ENCODE measurements around the gene RALGAPB.
A peak's percentile ranks its signal among the peaks of the same experiment; 100 is the strongest.
"Not testable (repeated sequence)": the region's sequence is repeated elsewhere in the genome, so short reads cannot be mapped to it uniquely, and the experiment has no call there.

RALGAPB gene

DNA sequence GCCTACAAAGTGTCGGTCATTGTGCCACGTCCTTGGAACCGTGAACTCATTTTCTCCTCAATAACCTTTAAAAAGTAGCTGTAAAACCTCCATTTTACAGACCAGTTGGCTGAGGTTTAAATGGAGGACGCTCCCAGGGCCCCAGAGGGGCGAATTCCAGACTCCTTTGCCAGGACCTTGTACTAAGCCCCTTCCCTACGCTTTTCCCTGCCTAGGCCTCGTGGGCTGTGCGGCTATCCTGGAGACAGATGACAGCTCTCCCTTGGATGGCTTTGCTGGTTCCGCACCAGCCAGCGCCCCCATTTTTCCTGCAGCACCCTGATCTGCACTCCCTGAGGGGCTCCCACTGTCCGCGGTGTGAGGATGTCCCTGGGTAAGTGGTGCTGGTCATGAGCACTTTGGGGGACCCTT, 25.4 kb upstream of the RALGAPB start:
- DNase-seq (ENCODE audit: low read depth in 2 of 2) = no peak

DNA sequence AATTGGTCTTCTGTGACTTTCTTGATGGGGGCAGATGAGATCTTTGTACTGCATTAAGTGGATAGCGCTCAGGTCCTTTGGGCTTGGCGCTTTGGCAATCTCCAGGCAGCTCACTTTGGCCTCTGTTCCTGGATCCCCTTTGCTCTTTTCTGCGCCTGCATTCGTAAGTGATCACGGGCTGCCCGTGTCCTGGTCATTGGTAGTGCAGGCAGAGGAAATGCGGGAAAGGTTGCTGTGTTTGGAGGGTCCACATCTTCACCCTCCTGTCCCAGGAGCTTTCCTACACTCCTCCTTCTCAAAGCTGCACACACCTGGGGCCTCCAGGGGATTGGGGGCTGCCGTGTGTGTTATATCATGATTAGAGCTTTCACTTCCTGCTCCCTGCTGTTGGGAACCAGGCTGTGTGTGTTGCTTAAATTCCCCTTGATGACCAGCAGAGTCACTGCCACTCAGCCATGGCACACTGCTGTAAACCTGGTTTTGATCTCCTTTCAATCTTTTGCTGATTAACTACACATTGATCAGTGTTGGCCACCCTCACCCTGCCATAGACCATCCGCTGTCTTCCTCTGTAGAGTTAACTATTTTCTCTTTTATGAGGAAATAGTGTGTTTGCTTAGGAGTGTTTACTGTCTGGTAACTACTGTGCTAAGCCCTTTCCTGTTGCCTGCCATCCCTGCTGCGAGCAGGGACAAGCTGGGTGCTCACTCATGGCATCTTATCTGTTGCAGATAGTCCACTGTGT, 24.5 kb upstream of the RALGAPB start:
- no peak for DNase-seq (ENCODE audit: low read depth in 2 of 2)

DNA sequence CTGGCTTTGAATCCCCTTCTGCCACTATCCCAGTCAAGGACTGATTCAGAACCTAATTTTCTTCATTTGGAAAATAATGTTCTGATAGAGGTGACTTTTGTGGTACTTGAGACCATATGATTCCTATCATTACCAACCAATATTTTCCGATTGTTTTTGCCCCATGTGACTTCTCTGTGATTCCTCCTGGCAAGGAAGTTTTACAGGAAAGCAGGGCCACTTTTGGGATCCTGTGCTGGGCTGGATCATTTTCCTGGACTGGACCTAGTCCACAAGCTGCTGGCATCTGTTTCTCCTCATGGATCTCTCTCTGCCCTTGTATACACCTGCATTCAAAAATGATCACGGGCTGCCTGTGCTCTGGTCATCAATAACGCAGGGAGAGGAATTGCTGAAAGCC, 23.6 kb upstream of the RALGAPB start:
- DNase-seq (ENCODE audit: low read depth in 2 of 2) = no peak

DNA sequence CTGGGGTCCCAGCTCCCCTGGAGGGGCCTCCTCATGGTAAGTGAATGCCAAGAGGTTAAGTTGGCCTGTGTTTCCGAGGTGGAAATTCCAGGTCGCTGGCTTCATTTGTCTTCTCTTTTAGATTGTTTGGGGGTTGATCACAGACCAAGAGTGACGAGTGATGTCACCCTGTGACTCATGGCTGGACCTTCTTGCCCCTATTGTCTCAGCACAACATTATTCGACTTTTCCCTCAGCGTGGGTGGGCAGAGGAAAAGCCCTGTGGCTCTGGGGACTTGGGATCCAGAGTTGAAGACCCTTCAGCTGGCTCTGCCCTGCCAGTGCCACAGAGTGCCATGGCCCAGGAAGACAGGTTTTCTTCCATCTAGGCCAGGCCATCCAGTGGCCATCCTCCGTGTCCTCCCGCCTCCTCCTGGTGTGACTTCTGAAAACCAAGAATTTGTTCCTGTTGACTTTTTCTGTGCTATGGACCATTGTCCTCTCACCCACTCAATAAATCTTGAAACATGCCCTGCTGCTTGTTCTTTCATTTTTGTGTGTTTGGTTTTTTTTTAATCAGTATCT, 22.1 kb upstream of the RALGAPB start:
- no peak for DNase-seq (ENCODE audit: low read depth in 2 of 2)

DNA sequence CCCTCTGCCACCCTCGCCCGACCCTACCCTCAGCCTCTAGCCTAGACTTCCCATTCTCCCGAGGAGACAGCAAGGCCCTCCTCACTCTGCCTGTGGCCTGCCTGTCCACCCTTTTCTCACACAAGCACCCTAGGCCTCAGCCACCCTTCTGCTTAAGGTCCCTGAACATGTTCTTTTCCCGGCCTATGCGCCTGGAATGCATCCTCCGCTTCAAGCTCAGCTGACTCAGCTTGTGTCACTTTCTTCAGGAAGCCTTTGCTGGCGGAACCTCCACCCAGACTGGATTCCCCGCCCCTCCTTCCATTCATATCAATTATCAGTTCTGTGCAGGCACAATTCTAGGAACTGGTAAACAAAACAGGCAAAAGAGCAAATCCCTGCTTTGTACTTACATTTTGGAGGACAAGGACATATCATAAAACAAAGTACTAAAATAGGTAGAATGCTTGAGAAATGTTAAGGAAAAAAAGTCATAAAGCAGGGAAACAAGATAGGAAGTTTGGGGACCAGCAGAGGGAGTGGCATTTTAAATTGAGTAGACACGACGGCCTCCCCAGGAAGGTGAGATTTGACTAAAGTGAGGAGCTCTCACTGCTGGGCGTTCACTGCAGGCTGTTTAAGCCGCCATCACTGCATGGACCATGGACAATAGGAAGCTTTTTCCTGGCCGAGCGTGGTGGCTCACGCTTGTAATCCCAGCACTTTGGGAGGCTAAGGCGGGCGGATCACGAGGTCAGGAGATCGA, 19.6 kb upstream of the RALGAPB start:
- no peak for DNase-seq (ENCODE audit: low read depth in 2 of 2)

DNA sequence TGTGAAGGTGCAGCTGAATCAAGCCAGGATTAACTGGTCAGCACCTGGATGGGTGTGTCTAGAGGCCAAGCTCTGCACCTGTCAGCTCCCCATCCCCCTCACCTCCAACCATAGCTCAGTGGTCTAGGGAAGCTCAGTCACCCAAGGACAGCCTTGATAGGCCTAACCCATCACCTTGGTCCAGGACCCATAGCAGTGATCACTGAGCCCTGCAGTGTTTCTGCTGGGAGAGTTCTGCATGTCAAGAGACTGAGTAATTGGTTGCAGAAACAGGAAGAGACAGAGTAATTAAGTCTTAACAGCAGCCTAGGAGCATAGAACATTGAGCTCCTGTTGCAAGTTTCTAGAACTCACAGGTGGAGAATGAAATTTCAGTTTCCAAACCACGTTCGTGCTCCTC, 18.7 kb upstream of the RALGAPB start:
- DNase-seq (ENCODE audit: low read depth in 2 of 2) = no peak

DNA sequence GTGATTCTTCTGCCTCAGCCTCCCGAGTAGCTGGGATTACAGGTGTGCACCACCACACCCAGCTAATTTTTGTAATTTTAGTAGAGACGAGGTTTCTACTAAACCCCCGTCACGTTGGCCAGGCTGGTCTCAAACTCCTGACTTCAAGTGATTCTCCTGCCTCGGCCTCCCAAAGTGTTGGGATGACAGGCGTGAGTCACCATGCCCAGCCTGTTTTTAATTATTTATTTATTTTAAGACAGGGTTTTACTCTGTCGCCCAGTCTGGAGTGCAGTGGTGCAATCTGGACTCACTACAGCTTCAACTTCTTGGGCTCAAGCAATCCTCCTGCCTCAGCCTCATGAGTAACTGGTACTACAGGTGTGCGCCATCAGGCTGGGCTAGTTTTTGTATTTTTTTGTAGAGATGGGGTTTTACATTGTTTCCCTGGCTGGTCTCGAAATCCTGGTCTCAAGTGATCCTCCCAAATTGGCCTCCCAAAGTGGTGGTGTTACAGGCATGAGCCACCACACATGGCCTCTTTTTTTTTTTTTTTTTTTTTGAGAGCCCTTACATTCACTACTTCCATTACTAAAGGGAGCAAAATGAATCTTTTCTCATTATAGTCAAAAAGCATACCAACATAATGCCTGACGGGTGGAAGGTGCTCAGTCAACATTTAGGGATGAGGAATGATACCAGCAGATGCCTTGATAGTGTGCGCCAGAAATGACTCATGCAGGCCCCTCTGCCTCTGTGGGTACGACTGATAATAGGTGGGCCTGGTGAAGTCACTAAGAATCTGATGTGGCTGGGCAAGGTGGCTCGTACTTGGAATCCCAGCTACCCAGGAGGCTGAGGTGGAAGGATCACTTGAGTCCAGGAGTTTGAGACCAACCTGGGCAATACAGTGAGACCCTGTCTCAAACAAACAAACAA, 17.8 kb upstream of the RALGAPB start:
- DNase-seq (ENCODE audit: low read depth in 2 of 2) = no peak

DNA sequence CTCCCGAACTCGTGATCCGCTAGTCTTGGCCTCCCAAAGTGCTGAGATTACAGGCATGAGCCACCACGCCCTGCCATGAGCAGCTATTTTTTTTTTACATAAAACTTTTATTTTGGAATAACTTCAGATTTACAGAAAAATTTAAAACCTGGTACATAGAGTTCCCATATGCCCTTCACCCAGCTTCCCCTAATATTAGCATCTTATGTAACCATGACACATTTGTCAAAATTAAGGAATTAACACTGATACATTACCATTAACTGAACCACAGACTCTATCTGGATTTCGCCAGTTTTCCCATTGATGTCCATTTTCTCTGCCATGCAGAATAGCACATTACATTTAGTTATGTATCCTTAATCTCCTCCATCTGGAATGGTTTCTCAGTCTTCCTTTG, 14.3 kb upstream of the RALGAPB start:
- DNase-seq (ENCODE audit: low read depth in 2 of 2) = no peak

DNA sequence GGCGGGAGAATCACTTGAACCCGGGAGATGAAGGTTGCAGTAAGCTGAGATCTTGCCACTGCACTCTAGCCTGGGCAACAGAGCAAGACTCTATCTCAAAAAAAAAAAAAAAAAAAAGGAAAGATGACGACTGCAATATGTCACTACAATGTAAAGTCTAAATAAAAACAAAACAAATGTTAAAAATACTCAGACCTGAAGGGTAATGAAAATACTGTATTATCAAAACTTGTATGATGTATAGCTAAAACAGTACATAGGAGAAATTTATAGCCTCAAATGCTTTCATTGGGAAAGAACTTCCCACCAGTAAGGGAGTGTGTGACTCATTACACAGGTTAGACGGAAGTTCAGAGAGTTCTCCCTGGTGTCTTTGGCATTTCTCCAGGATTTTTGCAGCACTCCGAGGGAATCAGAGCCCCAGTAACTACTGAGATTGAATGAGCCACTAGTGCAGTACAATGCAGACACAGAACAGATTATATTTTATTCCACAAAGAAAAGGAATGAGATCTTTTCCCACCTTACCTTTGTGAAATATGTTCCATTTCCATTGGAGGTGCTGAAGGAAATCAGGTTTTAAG, 12.5 kb upstream of the RALGAPB start:
- peak; percentile 57 to 60 for DNase-seq (ENCODE audit: low read depth in 2 of 2)

DNA sequence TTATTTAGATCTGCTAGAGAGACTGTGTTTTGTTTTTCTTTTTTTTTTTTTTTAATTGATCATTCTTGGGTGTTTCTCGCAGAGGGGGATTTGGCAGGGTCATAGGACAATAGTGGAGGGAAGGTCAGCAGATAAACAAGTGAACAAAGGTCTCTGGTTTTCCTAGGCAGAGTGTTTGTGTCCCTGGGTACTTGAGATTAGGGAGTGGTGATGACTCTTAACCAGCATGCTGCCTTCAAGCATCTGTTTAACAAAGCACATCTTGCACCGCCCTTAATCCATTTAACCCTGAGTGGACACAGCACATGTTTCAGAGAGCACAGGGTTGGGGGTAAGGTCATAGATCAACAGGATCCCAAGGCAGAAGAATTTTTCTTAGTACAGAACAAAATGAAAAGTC, 12.0 kb upstream of the RALGAPB start:
- DNase-seq (ENCODE audit: low read depth in 2 of 2) = not testable (repeated sequence)

DNA sequence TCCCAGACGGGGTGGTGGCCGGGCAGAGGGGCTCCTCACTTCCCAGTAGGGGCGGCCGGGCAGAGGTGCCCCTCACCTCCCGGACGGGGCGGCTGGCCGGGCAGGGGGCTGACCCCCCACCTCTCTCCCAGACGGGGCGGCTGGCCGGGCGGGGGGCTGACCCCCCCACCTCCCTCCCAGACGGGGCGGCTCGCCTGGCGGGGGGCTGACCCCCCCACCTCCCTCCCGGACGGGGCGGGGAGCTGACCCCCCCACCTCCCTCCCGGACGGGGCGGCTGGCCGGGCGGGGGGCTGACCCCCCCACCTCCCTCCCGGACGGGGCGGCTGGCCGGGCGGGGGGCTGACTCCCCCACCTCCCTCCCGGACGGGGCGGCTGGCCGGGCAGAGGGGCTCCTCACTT, 11.5 kb upstream of the RALGAPB start:
- not testable (repeated sequence) for DNase-seq (ENCODE audit: low read depth in 2 of 2)

DNA sequence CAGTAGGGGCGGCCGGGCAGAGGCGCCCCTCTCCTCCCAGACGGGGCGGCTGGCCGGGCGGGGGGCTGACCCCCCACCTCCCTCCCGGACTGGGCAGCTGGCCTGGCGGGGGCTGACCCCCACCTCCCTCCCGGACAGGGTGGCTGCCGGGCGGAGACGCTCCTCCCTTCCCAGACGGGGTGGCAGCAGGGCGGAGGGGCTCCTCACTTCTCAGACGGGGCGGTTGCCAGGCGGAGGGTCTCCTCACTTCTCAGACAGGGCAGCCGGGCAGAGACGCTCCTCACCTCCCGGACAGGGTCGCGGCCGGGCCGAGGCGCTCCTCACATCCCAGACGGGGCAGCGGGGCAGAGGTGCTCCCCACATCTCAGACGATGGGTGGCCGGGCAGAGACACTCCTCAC, 11.1 kb upstream of the RALGAPB start:
- not testable (repeated sequence) for DNase-seq (ENCODE audit: low read depth in 2 of 2)

DNA sequence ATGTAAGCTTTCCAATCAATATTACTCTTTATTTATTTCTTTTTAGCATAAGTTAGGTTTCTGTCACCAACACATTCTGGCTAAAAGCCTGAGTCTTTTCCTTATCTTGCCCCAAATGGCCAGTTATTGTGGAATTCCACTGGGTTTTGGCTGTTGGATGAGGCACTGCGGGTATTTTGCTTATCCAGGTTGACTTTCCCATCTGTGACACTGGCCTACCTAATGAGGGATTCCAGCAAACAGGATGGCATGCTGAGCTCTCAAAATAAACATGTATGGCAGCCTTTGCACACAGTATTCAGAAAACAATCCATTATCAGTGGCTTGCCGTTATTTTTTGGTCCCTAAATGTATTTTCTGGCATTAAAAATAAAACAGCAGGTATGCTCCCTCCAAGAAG, 6.5 kb upstream of the RALGAPB start:
- DNase-seq (ENCODE audit: low read depth in 2 of 2) = no peak

DNA sequence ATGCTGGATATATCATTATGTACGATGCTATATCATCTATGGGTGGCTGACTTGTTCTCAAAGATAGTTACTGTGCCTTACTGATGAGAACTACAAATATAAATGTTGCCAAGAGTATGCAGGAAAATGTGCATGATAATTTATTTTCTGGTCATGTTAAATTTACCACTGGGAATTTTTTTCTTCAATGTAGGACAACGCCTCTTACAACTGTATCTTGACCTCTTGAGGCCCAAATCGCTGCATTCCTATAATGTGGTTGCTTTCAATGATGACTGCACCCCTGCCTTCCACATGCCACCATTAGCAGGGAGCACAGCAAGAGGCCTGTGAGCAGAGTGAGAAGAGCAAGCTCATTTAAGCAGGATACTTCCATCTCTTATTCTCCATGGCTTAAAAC, 5.7 kb upstream of the RALGAPB start:
- DNase-seq (ENCODE audit: low read depth in 2 of 2) = no peak

DNA sequence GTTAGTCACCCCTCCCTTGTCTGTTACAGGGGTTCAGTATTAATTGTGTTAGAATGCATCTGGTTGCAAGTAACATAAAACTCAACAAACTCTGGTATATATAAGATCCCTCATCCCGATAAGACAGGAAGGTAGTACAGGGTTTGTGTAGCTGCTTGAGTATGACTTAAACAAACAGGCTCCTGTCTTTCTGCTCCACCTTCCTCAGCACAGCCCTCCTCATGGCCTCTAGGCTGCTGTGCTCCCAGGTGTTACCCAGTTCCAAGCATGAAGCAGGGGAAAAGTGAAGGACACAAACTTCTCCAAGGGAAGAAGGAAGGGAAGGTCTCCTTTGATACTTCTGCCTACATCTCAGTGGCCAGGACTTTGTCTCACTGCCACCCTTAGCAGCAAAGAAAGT, 1.4 kb upstream of the RALGAPB start:
- DNase-seq (ENCODE audit: low read depth in 2 of 2) = no peak

DNA sequence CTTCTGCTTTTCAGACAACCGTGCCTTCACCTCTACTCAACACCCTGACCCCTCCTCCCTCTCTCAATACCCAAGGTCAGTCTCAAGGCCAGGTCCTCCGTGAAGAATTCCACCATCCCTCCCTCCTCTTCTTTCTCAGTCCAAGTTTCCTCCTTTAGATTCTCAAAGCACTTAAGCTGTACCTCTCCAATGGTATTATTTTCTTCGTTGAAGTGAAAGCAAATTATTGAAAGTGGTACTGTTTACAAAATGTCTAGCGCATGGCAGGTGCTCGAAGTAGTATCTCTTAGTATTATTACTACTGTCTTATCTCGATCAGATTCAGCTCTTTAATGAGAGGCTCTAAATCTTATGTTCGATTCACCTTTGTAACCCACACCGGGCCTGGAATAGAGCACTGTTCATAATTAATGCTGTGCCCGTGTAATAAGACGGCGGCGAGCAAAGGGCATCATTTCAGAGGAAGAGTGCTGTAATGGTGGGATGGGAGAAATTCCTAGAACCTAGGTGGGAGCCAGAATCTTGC, 593 bp upstream of the RALGAPB start:
- DNase-seq (ENCODE audit: low read depth in 2 of 2) = no peak

DNA sequence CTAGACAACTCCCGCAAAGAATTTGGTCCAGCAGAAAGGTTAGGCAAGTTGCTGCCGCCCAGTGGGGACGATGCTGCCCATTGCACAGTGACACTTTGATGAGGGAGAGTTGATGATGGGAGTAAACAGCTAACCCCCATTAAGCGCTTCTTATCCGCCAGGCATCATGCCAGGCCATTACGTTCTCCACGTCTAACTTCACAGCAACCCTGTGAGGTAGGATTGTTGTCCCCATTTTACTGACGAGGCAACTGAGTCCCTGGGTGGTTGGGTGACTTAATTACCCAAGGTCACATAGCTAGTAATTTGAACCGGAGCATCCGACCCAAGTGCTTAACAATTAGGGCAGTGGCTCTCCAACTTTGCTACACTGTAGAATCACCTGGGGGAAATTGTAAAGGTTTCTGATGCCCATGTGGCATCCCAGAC, 738 bp downstream of the RALGAPB start:
- DNase-seq (ENCODE audit: low read depth in 2 of 2) = no peak

DNA sequence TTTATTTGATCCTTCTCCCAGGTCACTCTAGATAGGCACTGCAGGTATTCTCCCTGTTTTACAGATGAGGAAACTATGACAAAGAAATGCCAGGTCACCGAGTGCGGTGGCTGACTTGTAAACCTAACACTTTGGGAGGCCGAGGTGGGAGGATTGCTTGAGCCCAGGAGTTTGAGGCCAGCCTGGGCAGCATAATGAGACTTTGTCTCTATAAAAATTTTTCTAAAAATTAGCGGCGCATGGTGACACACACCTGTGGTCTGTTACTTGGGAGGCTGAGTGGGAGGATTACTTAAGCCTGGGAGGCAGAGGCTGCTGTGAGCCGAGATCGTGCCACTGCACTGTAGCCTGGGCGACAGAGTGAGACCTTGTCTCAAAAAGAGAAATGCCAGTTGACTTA, 5.1 kb downstream of the RALGAPB start:
- DNase-seq (ENCODE audit: low read depth in 2 of 2) = no peak

DNA sequence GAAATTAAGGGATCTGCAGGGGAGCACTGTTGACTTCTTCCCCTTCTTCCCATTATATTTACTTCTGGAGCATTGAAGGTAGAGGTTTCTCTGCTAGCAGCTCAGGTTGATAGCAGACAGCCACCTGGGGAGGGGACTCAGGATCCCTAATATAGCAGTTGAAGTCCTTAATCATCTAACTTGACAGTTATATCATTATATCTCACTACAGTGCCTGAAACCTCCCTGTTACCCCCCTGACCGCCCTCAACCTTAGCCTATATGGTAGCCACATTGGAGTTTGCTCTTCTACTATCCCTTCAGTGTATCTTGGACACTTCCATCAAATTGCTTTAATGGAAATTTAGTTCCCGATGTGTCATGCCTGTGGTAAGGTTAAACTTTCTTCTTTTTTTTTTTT, 7.0 kb downstream of the RALGAPB start:
- DNase-seq (ENCODE audit: low read depth in 2 of 2) = no peak

DNA sequence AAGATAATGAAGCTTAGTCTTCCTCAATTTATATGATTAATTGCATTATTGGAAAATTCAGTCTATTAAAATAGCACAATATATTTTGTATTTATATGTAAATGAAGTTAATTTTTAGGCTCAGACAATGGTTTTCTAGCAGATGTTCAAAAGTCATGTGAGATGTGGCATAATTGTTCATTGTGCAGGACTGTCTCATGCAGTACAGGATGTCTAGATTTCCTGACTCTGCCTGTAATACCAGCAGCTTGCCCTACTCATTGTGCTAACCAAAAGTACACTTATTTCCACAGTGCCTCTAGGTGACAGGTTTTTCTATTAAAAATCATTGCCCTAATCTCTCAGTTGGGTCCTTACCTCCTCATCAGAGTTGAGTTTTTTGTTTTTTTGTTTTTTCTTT, 12.4 kb downstream of the RALGAPB start:
- no peak for DNase-seq (ENCODE audit: low read depth in 2 of 2)

DNA sequence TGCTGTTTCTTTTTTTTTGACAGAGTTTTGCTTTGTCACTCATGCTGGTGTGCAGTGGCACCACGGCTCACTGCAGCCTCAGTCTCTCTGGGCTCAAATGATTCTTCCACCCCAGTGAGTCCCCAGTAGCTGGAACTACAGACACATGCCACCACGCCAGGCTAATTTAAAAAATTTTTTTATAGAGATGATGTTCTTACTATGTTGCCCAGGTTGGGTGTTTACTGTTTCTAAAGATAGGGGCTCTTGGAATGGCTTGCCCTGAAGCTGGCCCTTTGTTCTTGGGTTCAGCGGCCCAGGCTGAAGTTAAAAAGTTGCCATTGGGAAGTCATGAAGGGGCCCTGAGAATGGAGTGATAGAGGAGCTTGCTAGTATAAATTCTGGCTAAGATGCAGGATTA, 16.5 kb downstream of the RALGAPB start:
- no peak for DNase-seq (ENCODE audit: low read depth in 2 of 2)
